GM12878 (cell line): ENCODE measurements around the gene CRYBB1. TPM values are rescaled to one million over a fixed set of nuclear protein-coding genes. Genes with fewer than 3 reads are reported as not detected.

Source experiments
- ATAC-seq: fragments of 200-7000 bp; cut with Tn5 transposase; 3 replicates; pipeline ENCODE4 v1.9.1; 2020; ENCODE audit warnings: mild to moderate bottlenecking, moderate library complexity
- BruUV-seq: library from RNA; stranded (reverse); fragments of 400-500 nt; replicated peaks from 2 replicates; lab custom pipeline; 2021; lab: Mats Ljungman, UMichigan
- CTCF ChIA-PET: fragments of 300-600 bp; sonication (Branson Sonifier 250); formaldehyde crosslinking; extraction: SDS; loops from one replicate; lab custom pipeline; 2021; ENCODE audit warnings: inconsistent platforms; lab: Yijun Ruan, JAX
- POLR2A ChIA-PET: fragments of 350-600 bp; formaldehyde crosslinking; extraction: SDS; loops from one replicate; lab custom pipeline; 2021; ENCODE audit warnings: inconsistent platforms; lab: Charles Lee
- RAD21 ChIA-PET: fragments of 300-600 bp; sonication (Branson Sonifier 250); formaldehyde crosslinking; loops from one replicate; lab custom pipeline; 2023; ENCODE audit warnings: antibody characterized with exemption; ENCODE audit not compliant: unreplicated experiment; lab: Charles Lee
- SMC1A ChIA-PET: fragments of 300-600 bp; sonication (Branson Sonifier 250); formaldehyde crosslinking; loops from one replicate; lab custom pipeline; 2023; ENCODE audit not compliant: unreplicated experiment, uncharacterized antibody; lab: Charles Lee
- DNase-seq: peaks from one replicate; pipeline ENCODE4 v3.0.0-alpha.2; 2011; ENCODE audit warnings: low read depth, low spot score
- FAIRE-seq: peaks from 3 replicates; lab custom pipeline; 2011; peaks lifted over from hg19 to GRCh38; lab: Jason Lieb, UNC
- H2AFZ ChIP-seq: 2 replicates; pipeline ENCODE4 v1.6.0; 2011; ENCODE audit warnings: low read depth, low read length, control low read depth; ENCODE audit not compliant: control insufficient read depth
- H3K27ac ChIP-seq: 2 replicates; pipeline ENCODE4 v1.5.1; 2011; ENCODE audit warnings: control low read depth; ENCODE audit not compliant: control insufficient read depth, insufficient read depth
- H3K27me3 ChIP-seq, 2 experiments: replicated peaks in 1 of 2; 2 replicates each; pipeline versions ENCODE4 v1.6.0 to v1.6.1; 2011; ENCODE audit warnings: low read length in 1 of 2; ENCODE audit not compliant: control insufficient read depth in 2 of 2, insufficient read depth in 2 of 2
- H3K36me3 ChIP-seq, 2 experiments: 2 replicates each; pipeline ENCODE4 v1.5.1; 2011; ENCODE audit warnings: low read length in 1 of 2; ENCODE audit not compliant: control insufficient read depth in 2 of 2, insufficient read depth in 2 of 2
- H3K4me1 ChIP-seq: 2 replicates; pipeline ENCODE4 v1.6.1; 2011; ENCODE audit warnings: mild to moderate bottlenecking, low read length, moderate library complexity, mixed read lengths; ENCODE audit not compliant: control insufficient read depth, insufficient read depth
- H3K4me2 ChIP-seq: 2 replicates; pipeline ENCODE4 v1.6.0; 2011; ENCODE audit warnings: control low read depth; ENCODE audit not compliant: control insufficient read depth, insufficient read depth
- H3K4me3 ChIP-seq: fragments of 200-600 bp; sonication (generic); 2 replicates; pipeline ENCODE4 v1.5.1; 2016
- H3K79me2 ChIP-seq: 2 replicates; pipeline ENCODE4 v1.6.0; 2011; ENCODE audit warnings: low read length; ENCODE audit not compliant: control insufficient read depth, insufficient read depth
- H3K9ac ChIP-seq: 2 replicates; pipeline ENCODE4 v1.8.0; 2011; ENCODE audit warnings: low read length, control low read depth, mixed read lengths; ENCODE audit not compliant: control insufficient read depth, insufficient read depth
- H3K9me3 ChIP-seq: replicated peaks from 3 replicates; pipeline ENCODE4 v1.5.1; 2011; ENCODE audit warnings: mild to moderate bottlenecking, low read length; ENCODE audit not compliant: control insufficient read depth, insufficient read depth
- H4K20me1 ChIP-seq: 2 replicates; pipeline ENCODE4 v1.6.0; 2011; ENCODE audit not compliant: control insufficient read depth, insufficient read depth
- GATAD2B ChIP-seq: fragments of 450-650 bp; conservative IDR thresholded peaks from 2 replicates; pipeline ENCODE4 v1.6.1; 2017; ENCODE audit warnings: low read depth, mild to moderate bottlenecking, moderate library complexity
- HCFC1 ChIP-seq: fragments of 150-350 bp; IDR thresholded peaks from 2 replicates; pipeline ENCODE4 v1.6.1; 2014; ENCODE audit warnings: low read length
- IKZF2 ChIP-seq, 2 experiments: fragments of 450-650 bp; IDR thresholded peaks; 2 replicates each; pipeline ENCODE4 v1.6.1; 2017; ENCODE audit warnings: mild to moderate bottlenecking in 2 of 2, moderate library complexity in 2 of 2
- IRF4 ChIP-seq: IDR thresholded peaks from 2 replicates; pipeline ENCODE4 v1.6.1; 2011; ENCODE audit warnings: low read depth, low read length
- NFXL1 ChIP-seq: fragments of 450-650 bp; IDR thresholded peaks from 2 replicates; pipeline ENCODE4 v1.6.1; 2017; ENCODE audit warnings: antibody characterized with exemption, mild to moderate bottlenecking, borderline replicate concordance
- POLR2AphosphoS2 ChIP-seq: IDR thresholded peaks from 2 replicates; pipeline ENCODE4 v1.6.1; 2011; ENCODE audit warnings: low read depth, mild to moderate bottlenecking, low read length, improper control_type of control experiment, moderate library complexity
- RCOR1 ChIP-seq: conservative IDR thresholded peaks from 2 replicates; pipeline ENCODE4 v1.6.1; 2012; ENCODE audit warnings: low read depth, low read length, improper control_type of control experiment
- RELB ChIP-seq: fragments of 450-650 bp; IDR thresholded peaks from 2 replicates; pipeline ENCODE4 v1.6.1; 2017; ENCODE audit warnings: low read depth, mild to moderate bottlenecking, moderate library complexity
- RUNX3 ChIP-seq: IDR thresholded peaks from 2 replicates; pipeline ENCODE4 v1.6.1; 2012; ENCODE audit warnings: low read length, inconsistent platforms
- SPI1 ChIP-seq: IDR thresholded peaks from 2 replicates; pipeline ENCODE4 v1.6.1; 2011; ENCODE audit warnings: low read depth, mild to moderate bottlenecking, low read length, moderate library complexity, borderline replicate concordance; ENCODE audit not compliant: insufficient read depth
- STAT3 ChIP-seq: IDR thresholded peaks from 2 replicates; pipeline ENCODE4 v1.6.1; 2011; ENCODE audit warnings: low read depth, low read length, improper control_type of control experiment
- TARDBP ChIP-seq: IDR thresholded peaks from 2 replicates; pipeline ENCODE4 v1.6.1; 2016; ENCODE audit warnings: borderline replicate concordance
- TCF3 ChIP-seq: IDR thresholded peaks from 2 replicates; pipeline ENCODE4 v1.6.1; 2012; ENCODE audit warnings: low read depth, mild to moderate bottlenecking, low read length, borderline replicate concordance; ENCODE audit not compliant: insufficient read depth
- ZBTB40 ChIP-seq: fragments of 450-650 bp; IDR thresholded peaks from 2 replicates; pipeline ENCODE4 v1.6.1; 2016; ENCODE audit warnings: mild to moderate bottlenecking, moderate library complexity, borderline replicate concordance
- WGBS: methylation state at CpG from one replicate; pipeline ENCODE4 v1.1.6; 2016; ENCODE audit warnings: low lambda C conversion rate; ENCODE audit not compliant: insufficient replicate concordance, insufficient coverage; ENCODE audit errors: missing lambda C conversion rate; 5-methylcytosine and 5-hydroxymethylcytosine counted together
- in situ Hi-C: fragments of 300-500 bp; cut with MboI; formaldehyde crosslinking; loops from 9 replicates; pipeline ENCODE4 v1.14.3; 2018; ENCODE audit warnings: mixed read lengths
- intact Hi-C: fragments of 100-400 bp; cut with micrococcal nuclease; formaldehyde crosslinking; loops from one replicate; pipeline ENCODE4 v1.14.2; 2022; ENCODE audit not compliant: unreplicated experiment
- polyA plus RNA-seq, 11 experiments: library from polyadenylated mRNA; depleted of rRNA in 4 of 11; unstranded in 6 of 11; stranded (reverse) in 5 of 11; fragments of >200 nt; fragmentation: Nextera tagmentation in 4 of 11; fragmentation: Illumina TruSeq in 1 of 11; extraction: Ambion mirVana in 4 of 11; extraction: Trizol in 1 of 11; gene quantifications; 1 replicate in 1 of 11; 2 replicates in 10 of 11; pipeline versions ENCODE4 v1.2.1 to v1.2.3, GENCODE V29; 2011 to 2016; ENCODE audit warnings: inconsistent platforms in 2 of 11, missing spikeins in 2 of 11, low read depth in 1 of 11
- total RNA-seq, 4 experiments: library from RNA; depleted of rRNA in 3 of 4; stranded (reverse); fragments of >200 nt in 3 of 4; fragmentation: Illumina TruSeq in 1 of 4; extraction: Trizol in 1 of 4; gene quantifications; 2 replicates each; pipeline versions ENCODE4 v1.2.1 to v1.2.3, GENCODE V29; 2013 to 2021
- TF ChIP-seq, protein P1 (sequence below): IDR thresholded peaks from 2 replicates; pipeline ENCODE4 v1.6.1; 2012; ENCODE audit warnings: low read length, inconsistent platforms
- TF ChIP-seq, protein P2 (sequence below): IDR thresholded peaks from 2 replicates; pipeline ENCODE4 v1.6.1; 2011; ENCODE audit warnings: low read depth, mild to moderate bottlenecking, low read length, moderate library complexity, borderline replicate concordance; ENCODE audit errors: extremely low read depth

The CRYBB1 gene
- total and polyA plus RNA-seq, 10 of the 15 experiments (the other 5 are each of a cell fraction or from before 2014, with no cell fraction given) = 0.09 to 0.64 (median 0.23) TPM; not detected in 5

- H3K36me3 ChIP-seq = no peaks in the 10 kb centered on the region
- peaks cover 29% of the 10 kb centered on the region for H3K4me1 ChIP-seq
- H3K4me2 ChIP-seq = no peak overlapping the region
- in situ Hi-C loops = no loop called here
- no peak overlapping the region for H3K4me3 ChIP-seq
- POLR2A ChIA-PET = interaction anchor here (0.6 to 1.0 kb wide), 2 partner anchors 9 to 143 kb away, joined by 3 to 5 read pairs; no protein-coding TSS in a partner anchor
- peak overlapping the region; percentile 6; the same call in 1 of the 2 replicates for H2AFZ ChIP-seq
- SMC1A ChIA-PET = interaction anchor here (1.1 kb wide), 1 partner anchor 204 kb away, joined by 3 read pairs; no protein-coding TSS in a partner anchor
- no peak overlapping the region for H3K27ac ChIP-seq
- CTCF ChIA-PET = interaction anchor here (0.6 to 5.4 kb wide), 7 partner anchors 11 to 296 kb away, joined by 3 to 44 read pairs (median 12); partner anchors contain the start of genes HPS4 and SRRD
- FAIRE-seq = no peak
- no peak for TF ChIP-seq RCOR1
- peak; percentile 38 for TF ChIP-seq RUNX3
- TF ChIP-seq IKZF2 (IDR thresholded peaks at IDR 0.05) = no peak
- no peak for TF ChIP-seq TCF3
- TF ChIP-seq HCFC1 = no peak
- TF ChIP-seq ZBTB40 = peak; percentile 67
- TF ChIP-seq STAT3 = no peak
- TF ChIP-seq GATAD2B = no peak
- no peak for TF ChIP-seq RELB
- no peak for TF ChIP-seq TARDBP
- TF ChIP-seq NFXL1 = no peak
- TF ChIP-seq, protein P1, sequence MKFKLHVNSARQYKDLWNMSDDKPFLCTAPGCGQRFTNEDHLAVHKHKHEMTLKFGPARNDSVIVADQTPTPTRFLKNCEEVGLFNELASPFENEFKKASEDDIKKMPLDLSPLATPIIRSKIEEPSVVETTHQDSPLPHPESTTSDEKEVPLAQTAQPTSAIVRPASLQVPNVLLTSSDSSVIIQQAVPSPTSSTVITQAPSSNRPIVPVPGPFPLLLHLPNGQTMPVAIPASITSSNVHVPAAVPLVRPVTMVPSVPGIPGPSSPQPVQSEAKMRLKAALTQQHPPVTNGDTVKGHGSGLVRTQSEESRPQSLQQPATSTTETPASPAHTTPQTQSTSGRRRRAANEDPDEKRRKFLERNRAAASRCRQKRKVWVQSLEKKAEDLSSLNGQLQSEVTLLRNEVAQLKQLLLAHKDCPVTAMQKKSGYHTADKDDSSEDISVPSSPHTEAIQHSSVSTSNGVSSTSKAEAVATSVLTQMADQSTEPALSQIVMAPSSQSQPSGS = no peak
- no peak for TF ChIP-seq POLR2AphosphoS2
- no peak for TF ChIP-seq IRF4
- TF ChIP-seq SPI1 = peak; percentile 47; the same call in 1 of the 2 replicates
- TF ChIP-seq, protein P2, sequence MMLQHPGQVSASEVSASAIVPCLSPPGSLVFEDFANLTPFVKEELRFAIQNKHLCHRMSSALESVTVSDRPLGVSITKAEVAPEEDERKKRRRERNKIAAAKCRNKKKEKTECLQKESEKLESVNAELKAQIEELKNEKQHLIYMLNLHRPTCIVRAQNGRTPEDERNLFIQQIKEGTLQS = no peak
- H3K9ac ChIP-seq = no peak overlapping the region
- H4K20me1 ChIP-seq = no peaks in the 10 kb centered on the region
- DNase-seq = no peak
- H3K79me2 ChIP-seq = no peaks in the 10 kb centered on the region
- ATAC-seq = no peak
- intact Hi-C loops = no loop called here
- no TSS peak for BruUV-seq
- no peaks in the 10 kb centered on the region for H3K9me3 ChIP-seq
- no peaks in the 10 kb centered on the region for H3K27me3 ChIP-seq
- RAD21 ChIA-PET = interaction anchor here (1.5 kb wide), 1 partner anchor 181 kb away, joined by 3 read pairs; no protein-coding TSS in a partner anchor
- 24% methylated on average over 9 of the region's 9 CpGs for WGBS
Measured at GRCh38 chr22:26663374-26663923, 45.6 kb upstream of the CRYBB1 start.
